Activated T-cell treated with anti-CD3 and anti-CD28 coated beads, Interleukin-2, amount 50 U/mL, for 48 hours (primary cell): Measurements from ENCODE around the gene TLE3.
"Not testable (repeated sequence)": the region's sequence is repeated elsewhere in the genome, so short reads cannot be mapped to it uniquely, and the experiment has no call there.

ENCODE experiments used
- DNase-seq, 2 experiments: peaks; one replicate each; pipeline ENCODE4 v3.0.0-alpha.2; 2020

The TLE3 gene

DNA sequence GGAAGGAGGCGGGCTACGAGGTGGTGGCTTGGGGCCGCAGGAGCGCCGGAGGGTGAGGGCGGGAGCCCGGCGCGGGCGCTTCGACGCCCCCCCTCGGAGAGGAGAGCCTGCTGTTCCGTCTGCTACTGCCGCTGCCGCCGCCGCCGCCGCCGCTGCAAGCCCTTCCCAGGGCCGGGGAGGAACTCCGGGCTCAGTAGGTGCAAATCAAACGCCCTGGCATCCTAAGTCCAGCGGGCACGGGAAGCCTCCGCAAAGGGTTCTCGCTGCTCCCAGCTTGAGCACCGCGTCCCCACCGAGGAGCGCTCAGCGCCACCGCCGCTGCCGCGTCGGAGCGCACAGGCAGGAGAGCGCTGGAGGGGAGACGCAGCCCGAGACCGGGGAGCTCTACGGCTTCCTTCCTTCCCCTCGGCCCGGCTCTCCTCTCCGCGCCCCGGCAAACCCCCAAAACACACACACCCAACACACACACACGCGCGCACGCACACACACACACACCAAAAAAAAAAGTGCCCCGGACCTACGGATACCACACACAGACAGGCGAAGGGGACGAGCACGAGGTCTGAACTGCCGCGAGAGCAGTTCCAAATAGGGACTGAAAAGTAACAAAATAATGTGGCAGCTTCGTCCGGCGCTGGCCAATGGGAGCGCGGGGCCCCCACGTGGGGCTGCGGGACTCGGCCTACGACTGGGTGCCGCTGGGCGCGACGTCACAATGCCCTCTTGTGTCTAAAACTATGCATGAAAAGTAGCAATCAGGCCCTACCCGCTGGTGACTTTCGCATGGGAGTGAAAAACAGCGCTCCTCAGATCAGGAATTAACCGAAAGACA lies at the start of gene TLE3:
TLE3 (minus strand) TSS at position 597 of the 832 bp plus-strand sequence. CDS start 1,119 bp downstream, outside the sequence.
- peak; percentile 97 to 98 for DNase-seq

- DNase-seq: no peak
These were observed 49.6 kb upstream of the TLE3 start for GRCh38 chr15:70147178-70147760.

- no peak for DNase-seq
These were observed 49.1 kb upstream of the TLE3 start for GRCh38 chr15:70146771-70147170.

DNA sequence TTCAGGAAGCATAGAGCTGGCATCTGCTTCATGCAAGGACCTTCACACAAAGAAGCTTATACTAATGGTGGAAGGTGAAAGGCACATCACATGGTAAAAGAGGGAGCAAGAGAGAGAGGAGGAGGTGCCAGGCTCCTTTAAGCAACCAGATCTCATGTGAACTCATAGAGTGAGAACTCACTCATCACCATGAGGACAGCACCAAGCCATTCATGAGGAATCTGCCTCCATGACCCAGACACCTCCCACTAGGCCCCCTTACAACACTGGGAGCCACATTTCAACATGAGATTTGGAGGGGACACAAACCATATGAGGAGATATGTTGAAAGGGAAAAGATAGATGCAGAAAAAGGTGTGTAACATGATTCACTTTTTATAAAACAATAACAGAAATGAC lies 48.4 kb upstream of the TLE3 start:
- no peak for DNase-seq

- DNase-seq: no peak
These were observed 47.5 kb upstream of the TLE3 start for GRCh38 chr15:70145261-70145660.

DNA sequence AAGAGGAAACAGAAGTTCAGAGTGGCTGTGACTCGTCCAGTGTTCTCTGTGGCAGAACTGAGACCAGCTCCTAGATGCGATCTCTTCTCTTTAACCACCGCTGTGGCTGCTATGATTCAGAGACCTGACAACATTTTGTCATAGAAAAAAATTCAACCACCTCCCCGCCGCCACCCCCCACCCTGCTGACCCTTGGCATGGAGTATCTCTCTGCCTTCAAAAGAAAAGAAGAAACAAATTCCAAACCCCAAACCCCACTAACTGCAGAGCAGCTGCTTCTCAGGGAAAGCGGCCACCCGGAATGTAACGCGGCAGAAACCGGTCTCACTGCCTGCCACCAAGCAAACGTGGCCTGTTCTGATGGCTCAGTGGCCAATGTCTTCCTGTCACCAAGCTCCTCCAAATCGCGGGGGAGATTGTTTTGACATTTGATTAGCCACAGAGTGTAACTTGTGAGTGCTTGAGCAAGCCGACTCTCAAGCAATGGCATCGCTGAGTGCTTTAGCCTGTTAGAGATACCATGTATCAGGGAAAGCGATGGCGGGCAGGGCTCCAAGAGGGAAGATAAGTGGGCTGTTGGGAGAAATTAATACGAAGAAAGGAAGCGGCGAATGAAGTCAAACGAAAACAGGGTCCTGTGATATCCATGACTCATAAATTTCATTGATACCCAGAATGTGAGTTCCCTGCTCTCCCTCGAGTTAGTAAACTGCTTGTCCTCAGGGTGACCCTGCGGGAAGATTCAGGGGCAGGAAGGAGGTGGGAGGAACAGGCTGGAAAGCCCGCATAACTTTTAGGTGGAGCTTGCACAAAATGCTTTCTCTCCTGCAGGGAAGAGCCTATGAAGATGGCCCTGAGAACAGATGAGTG lies 44.8 kb upstream of the TLE3 start:
- peak; percentile 63 to 65 for DNase-seq

- no peak for DNase-seq
These were observed 44.3 kb upstream of the TLE3 start for GRCh38 chr15:70142072-70142321.

- DNase-seq: peak; percentile 31 to 39
These were observed 43.8 kb upstream of the TLE3 start for GRCh38 chr15:70141376-70142071.

GRCh38 chr15:70140543-70141375 lies 43.0 kb upstream of the TLE3 start:
- peak in 1 of 2 experiments; percentile 28 for DNase-seq

DNA sequence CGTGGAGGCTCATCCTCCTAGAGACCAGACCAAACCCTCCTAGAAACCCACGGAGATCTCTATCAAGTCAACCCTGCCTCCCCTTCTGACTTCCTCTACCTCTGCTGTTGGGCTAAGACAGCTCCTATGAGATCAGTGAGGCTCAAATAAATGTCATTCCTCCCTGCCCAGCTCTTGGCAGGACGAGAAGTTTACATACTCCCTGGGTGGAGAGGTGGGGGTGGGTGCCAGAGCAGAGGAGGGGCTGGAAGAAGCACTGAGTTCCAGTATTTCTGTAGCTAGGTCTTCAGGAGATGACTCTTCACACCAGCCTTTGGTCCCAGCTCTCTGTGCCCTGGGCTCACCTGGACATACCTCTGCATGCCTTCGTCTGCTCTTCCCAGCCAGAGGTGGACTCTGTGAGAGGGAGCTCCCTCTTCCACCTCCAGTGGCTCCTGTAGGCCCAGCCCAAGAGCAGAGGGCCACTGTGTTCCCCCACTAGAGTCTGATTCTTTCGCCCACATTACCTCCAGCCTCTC lies 42.4 kb upstream of the TLE3 start:
- DNase-seq: no peak

DNA sequence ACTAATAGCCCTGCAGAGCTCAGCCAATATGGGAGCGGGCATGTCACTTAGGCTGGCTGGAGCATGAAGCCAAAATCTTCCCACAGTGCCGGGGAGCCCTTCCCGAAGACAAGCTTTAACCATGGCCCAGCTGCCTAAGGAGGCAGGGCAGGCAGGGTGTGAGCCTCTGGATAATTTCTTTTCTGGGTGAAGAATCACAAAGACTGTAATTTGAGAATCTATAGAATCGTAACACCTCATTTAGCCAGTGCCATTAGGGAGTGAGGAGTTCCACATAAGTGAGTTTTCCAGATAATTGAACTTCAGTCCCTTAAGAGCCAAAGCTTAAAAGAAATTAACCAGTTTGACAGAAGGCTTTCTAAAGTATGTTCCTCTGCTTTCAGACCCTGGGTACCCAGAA lies 40.2 kb upstream of the TLE3 start:
- no peak for DNase-seq

GRCh38 chr15:70137021-70137420 lies 39.3 kb upstream of the TLE3 start:
- DNase-seq: not testable (repeated sequence)

- no peak for DNase-seq
These were observed 36.2 kb upstream of the TLE3 start for GRCh38 chr15:70133781-70134421.

GRCh38 chr15:70133296-70133695 lies 35.6 kb upstream of the TLE3 start:
- no peak for DNase-seq

DNA sequence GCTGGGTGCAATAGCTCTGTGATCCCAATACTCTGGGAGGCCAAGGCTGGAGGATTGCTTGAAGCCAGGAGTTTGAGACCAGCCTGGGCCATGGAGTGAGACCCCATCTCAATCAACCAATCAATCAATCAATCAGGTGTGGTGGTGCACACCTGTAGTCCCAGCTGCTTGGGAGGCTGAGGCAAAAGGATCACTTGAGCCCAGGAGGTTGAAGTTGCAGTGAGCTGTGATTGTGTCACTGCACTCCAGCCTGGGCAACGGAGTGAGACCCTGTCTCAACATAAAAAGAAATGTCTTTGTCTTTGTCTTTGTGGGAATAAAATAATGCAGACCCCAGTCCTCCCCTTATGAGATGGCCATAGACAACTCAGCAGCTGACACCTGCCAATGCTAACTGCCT lies 34.9 kb upstream of the TLE3 start:
- DNase-seq: no peak

DNA sequence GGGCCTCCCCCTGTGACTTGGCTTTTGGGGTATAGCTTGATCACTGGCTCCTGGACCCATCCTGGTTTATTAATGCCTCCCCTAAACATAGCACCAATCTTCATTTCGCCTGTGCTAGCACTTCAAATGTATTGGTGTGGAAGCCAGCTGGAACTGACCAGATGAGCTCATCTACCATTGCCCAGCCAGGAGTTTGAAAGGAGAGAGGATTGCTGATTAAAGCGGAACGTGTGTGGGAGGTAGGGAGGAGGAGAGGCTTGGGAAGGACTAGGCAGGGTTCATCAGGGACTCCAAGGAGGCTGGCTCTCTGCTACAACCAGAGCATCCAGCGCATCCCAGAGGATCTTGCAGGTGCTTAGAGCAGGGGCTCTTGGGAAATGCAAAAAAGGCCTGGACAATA lies 34.4 kb upstream of the TLE3 start:
- DNase-seq: no peak

DNA sequence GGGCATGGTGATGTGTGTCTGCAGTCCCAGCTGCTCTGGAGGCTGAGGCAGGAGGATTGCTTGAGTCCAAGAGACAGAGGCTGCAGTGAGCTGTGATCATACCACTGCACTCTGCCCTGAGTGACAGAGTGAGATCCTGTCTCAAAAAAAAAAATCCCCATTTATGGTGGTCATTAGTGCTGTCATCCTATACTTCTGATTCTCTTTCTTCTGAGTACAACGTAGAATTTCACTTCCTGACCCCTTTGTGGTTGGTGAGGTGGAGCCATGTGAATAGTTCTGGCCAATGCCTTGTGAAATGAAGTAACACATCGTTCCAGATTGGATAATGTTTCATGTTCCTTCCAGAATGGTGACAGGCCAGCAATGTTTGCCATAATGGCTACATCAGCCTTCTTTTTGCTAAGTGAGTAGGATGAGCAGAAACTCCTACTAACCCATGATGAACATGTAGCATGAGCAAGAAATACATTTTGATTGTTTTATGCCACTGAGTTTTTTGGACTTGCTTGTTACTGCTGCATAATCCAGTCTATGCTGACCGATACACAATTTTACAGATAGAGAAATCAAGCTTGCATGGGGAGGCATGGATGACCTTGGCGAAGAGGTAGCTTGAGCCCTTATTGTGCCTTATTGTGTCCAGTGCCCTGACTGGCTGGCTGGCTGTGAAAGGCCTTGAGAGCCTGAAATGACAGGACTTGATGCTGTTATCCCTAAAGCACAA lies 30.9 kb upstream of the TLE3 start:
- DNase-seq: no peak

GRCh38 chr15:70127770-70128413 lies 30.2 kb upstream of the TLE3 start:
- DNase-seq: no peak

GRCh38 chr15:70127288-70127746 lies 29.6 kb upstream of the TLE3 start:
- no peak for DNase-seq

- DNase-seq: no peak
These were observed 28.6 kb upstream of the TLE3 start for GRCh38 chr15:70126362-70126761.
